Astrocyte of the cerebellum (primary cell): ENCODE data around the gene CTNNAL1.
"Not testable (repeated sequence)": the region's sequence is repeated elsewhere in the genome, so short reads cannot be mapped to it uniquely, and the experiment has no call there.

Experiments used
- DNase-seq: peaks from one replicate; pipeline ENCODE4 v3.0.0-alpha.2; 2011; ENCODE audit warnings: low read depth
- H3K4me3 ChIP-seq: 2 replicates; pipeline ENCODE4 v1.5.1; 2011; ENCODE audit warnings: mild to moderate bottlenecking, low read depth, low read length, moderate library complexity
- CTCF ChIP-seq: IDR thresholded peaks from 2 replicates; pipeline ENCODE4 v1.5.1; 2012; ENCODE audit warnings: low read length, low read depth, moderate library complexity, mild to moderate bottlenecking; ENCODE audit errors: missing control alignments
- in situ Hi-C: cut with HindIII; loops from 2 replicates; pipeline ENCODE4 v1.10.0; 2017; ENCODE audit warnings: low sequenced_read_pairs

CTNNAL1 gene

GRCh38 chr9:108928386-108928785 is 84.9 kb downstream of the CTNNAL1 start:
- no peak for DNase-seq
- no peak overlapping the region for H3K4me3 ChIP-seq
- no peak for TF ChIP-seq CTCF
- in situ Hi-C loops = no loop called here

GRCh38 chr9:108924466-108924865 is 88.8 kb downstream of the CTNNAL1 start:
- TF ChIP-seq CTCF = no peak
- in situ Hi-C loops = no loop called here
- no peak for DNase-seq
- no peak overlapping the region for H3K4me3 ChIP-seq

- DNase-seq = no peak
- no peak overlapping the region for H3K4me3 ChIP-seq
- no peak for TF ChIP-seq CTCF
- in situ Hi-C loops = no loop called here
These were observed 92.1 kb downstream of the CTNNAL1 start for GRCh38 chr9:108921200-108921599.

- in situ Hi-C loops, DNase-seq, H3K4me3 ChIP-seq: not testable (repeated sequence)
These were observed 92.9 kb downstream of the CTNNAL1 start for GRCh38 chr9:108920401-108920800.

- H3K4me3 ChIP-seq = no peak overlapping the region
- in situ Hi-C loops = no loop called here
- DNase-seq = no peak
- no peak for TF ChIP-seq CTCF
These were observed 93.8 kb downstream of the CTNNAL1 start for GRCh38 chr9:108919517-108919916.

GRCh38 chr9:108913391-108913790 is 99.9 kb downstream of the CTNNAL1 start:
- DNase-seq = no peak
- H3K4me3 ChIP-seq = no peak overlapping the region
- TF ChIP-seq CTCF = no peak
- in situ Hi-C loops = no loop called here

- TF ChIP-seq CTCF = no peak
- no peak overlapping the region for H3K4me3 ChIP-seq
- no peak for DNase-seq
- in situ Hi-C loops = no loop called here
These were observed 101.5 kb downstream of the CTNNAL1 start for GRCh38 chr9:108911820-108912219.
